Measurements from ENCODE around the gene BEND2.

DNA sequence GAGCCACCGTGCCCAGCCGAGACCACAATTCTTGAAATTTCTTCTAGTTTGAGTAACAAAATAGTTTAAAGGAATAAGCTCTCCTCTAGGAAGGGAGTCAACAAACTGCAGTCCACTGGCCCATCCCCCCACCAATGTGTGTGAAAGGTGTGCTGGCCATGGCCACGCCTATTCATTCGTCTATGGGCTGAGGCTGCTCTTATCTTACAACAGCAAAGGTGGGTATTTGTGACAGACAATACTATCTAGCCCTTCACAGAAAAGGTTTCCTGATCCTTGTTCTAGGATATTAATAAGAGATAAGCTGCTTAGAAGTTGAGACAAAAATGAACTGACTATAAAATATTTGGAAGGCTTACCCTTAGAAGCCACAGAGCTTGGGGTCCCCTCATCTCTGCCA, 41.2 kb downstream of the BEND2 start:
- TF ChIP-seq, protein P1, sequence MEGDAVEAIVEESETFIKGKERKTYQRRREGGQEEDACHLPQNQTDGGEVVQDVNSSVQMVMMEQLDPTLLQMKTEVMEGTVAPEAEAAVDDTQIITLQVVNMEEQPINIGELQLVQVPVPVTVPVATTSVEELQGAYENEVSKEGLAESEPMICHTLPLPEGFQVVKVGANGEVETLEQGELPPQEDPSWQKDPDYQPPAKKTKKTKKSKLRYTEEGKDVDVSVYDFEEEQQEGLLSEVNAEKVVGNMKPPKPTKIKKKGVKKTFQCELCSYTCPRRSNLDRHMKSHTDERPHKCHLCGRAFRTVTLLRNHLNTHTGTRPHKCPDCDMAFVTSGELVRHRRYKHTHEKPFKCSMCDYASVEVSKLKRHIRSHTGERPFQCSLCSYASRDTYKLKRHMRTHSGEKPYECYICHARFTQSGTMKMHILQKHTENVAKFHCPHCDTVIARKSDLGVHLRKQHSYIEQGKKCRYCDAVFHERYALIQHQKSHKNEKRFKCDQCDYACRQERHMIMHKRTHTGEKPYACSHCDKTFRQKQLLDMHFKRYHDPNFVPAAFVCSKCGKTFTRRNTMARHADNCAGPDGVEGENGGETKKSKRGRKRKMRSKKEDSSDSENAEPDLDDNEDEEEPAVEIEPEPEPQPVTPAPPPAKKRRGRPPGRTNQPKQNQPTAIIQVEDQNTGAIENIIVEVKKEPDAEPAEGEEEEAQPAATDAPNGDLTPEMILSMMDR (IDR thresholded peaks at IDR 0.05), result no peak
- TF ChIP-seq ZNF263 (CRISPR knock-in tag; IDR thresholded peaks at IDR 0.05; ENCODE audit: low read depth) (no peak), TCF7 (CRISPR knock-in tag; IDR thresholded peaks at IDR 0.05; ENCODE audit: low read depth) (no peak), CREM (CRISPR knock-in tag; IDR thresholded peaks at IDR 0.05) (no peak), ZNF416 (CRISPR knock-in tag; IDR thresholded peaks at IDR 0.05) (no peak), SOX15 (CRISPR knock-in tag; IDR thresholded peaks at IDR 0.05) (no peak), JUN (CRISPR knock-in tag; IDR thresholded peaks at IDR 0.05) (no peak)
- TF ChIP-seq, protein P2, sequence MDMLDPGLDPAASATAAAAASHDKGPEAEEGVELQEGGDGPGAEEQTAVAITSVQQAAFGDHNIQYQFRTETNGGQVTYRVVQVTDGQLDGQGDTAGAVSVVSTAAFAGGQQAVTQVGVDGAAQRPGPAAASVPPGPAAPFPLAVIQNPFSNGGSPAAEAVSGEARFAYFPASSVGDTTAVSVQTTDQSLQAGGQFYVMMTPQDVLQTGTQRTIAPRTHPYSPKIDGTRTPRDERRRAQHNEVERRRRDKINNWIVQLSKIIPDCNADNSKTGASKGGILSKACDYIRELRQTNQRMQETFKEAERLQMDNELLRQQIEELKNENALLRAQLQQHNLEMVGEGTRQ (CRISPR knock-in tag; IDR thresholded peaks at IDR 0.05), result no peak
- TF ChIP-seq, protein P3, sequence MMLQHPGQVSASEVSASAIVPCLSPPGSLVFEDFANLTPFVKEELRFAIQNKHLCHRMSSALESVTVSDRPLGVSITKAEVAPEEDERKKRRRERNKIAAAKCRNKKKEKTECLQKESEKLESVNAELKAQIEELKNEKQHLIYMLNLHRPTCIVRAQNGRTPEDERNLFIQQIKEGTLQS (CRISPR knock-in tag; conservative IDR thresholded peaks at IDR 0.05), result no peak
- TF ChIP-seq, protein P4, sequence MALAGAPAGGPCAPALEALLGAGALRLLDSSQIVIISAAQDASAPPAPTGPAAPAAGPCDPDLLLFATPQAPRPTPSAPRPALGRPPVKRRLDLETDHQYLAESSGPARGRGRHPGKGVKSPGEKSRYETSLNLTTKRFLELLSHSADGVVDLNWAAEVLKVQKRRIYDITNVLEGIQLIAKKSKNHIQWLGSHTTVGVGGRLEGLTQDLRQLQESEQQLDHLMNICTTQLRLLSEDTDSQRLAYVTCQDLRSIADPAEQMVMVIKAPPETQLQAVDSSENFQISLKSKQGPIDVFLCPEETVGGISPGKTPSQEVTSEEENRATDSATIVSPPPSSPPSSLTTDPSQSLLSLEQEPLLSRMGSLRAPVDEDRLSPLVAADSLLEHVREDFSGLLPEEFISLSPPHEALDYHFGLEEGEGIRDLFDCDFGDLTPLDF (CRISPR knock-in tag; IDR thresholded peaks at IDR 0.05), result no peak

Measured in WTC11 (cell line).